HG03575 (cell line): ENCODE data around the gene FOXL2NB.

ENCODE experiments used
- ATAC-seq: cut with Tn5 transposase; IDR thresholded peaks from one replicate; pipeline ENCODE4 v1.9.1; 2021; ENCODE audit not compliant: unreplicated experiment, insufficient number of reproducible peaks, low FRiP score; ENCODE audit errors: extremely low read depth

Gene FOXL2NB

DNA sequence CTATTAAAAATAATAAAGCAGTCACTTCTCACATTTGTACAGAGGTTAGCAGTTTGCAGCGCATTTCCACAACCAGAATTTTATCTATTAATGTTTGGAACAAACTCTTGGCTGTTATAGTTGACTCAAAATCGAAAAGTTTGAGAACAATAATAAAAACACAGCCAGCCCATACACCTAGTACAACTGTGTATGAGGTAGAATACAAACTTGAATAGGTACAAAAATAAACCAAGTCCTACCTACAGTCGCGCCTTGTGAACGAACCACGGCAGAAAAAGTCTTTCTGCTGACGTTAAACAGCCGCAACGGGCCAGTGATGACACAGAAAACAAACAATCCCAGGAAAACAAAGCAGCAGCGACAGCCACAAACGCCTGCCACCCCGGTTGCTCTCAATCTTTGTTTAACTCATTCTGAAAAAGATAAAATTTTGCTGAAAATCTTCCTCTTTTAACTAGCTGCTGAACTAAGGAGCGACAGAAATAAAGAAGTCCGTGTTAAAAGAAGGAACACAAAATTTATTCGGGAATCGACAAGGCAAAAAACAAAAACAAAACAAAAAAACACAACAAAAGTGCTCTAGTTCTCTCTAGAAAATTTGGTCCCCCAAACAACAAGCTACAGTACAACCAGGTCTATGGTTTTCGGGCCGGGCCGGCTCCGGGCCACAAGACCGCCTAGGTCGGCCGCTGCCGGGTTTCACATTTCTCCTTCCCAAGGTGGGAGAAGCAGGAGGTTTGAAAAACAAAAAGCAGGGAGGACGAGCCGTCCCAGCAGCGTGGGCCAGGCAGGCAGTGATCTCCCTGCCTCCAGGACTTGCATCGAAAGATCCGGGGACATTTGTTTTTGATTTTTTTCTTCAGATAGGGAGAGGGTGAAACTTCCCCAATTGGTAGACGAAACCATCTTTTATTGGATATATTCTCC is 3.0 kb upstream of the FOXL2NB start:
- ATAC-seq: no peak

DNA sequence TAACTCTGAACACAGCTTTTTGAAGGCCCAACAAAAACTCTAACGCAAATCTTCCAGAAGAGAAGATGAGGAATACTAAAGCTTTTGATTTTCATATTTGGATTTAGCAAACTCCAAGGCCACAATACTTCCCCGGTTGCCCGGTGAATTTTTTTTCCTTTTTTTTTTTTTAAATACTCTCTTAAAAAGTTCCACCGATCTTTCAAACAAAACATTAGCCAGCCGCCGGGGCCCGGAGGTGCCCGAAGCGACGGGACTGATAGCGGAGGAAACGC is 2.4 kb upstream of the FOXL2NB start:
- ATAC-seq: no peak

DNA sequence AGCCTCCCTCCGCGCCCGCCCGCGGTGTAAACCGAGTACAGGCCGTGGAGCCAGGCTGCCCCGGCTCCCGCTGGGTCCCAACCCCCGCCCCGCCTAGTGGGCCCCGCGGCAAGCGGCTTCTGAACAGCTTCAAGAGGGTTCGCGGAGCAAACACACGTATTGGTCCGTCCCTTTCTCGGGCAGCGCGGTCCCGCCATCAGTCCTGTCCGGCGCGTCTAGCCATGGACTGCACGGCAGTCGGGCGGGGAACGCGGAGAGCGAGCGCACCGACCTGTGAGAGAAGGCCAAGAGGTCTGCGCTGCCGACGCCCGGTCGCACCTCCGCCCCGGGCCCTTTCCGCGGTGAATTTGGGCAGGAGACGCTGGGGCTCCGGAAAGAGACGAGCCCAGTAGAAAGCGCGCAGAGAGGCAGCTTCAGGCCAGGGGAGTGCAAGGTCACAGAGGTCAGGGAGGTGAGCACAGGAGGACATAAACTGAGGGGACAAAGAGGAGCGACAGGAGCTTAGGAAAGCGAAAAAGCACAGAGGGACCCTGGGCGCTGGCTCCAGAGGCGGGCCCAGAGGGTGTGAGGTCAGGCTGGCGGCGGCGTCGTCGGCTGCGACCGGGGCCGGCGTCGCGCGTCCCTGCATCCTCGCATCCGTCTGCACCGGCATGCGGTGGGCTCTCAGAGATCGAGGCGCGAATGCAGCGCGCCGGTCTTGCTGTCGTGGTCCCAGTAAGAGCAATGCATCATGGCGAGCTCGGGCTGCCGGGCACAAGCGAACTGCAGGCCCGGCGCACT is 1.9 kb upstream of the FOXL2NB start:
- no peak for ATAC-seq

DNA sequence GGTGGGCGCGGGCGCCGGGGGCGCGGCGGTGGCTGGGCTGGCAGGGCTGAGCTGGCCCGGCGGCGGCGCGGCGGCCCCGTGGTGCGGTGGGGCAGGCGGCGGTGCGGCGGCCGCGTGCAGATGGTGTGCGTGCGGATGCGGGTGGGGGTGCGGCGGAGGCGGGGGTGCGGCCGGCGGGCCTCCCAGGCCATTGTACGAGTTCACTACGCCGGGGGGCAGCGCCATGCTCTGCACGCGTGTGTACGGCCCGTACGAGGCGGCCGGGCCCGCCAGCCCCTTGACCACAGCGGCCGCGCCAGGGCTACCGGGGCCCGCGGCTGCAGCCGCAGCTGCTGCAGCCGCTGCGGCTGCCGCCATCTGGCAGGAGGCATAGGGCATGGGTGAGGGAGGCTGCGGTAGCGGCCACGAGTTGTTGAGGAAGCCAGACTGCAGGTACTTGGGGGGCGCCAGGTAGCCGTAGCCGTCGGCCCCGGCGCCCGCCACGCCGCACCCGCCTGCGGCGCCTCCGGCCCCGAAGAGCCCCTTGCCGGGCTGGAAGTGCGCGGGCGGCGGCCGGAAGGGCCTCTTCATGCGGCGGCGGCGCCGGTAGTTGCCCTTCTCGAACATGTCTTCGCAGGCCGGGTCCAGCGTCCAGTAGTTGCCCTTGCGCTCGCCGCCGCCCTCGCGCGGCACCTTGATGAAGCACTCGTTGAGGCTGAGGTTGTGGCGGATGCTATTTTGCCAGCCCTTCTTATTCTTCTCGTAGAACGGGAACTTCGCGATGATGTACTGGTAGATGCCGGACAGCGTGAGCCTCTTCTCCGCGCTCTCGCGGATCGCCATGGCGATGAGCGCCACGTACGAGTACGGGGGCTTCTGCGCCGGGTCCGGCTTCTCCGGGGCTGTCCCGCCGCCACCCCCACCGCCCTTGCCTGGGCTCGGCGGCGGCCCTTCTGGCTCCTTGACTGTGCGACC is 1.0 kb upstream of the FOXL2NB start:
- no peak for ATAC-seq

DNA sequence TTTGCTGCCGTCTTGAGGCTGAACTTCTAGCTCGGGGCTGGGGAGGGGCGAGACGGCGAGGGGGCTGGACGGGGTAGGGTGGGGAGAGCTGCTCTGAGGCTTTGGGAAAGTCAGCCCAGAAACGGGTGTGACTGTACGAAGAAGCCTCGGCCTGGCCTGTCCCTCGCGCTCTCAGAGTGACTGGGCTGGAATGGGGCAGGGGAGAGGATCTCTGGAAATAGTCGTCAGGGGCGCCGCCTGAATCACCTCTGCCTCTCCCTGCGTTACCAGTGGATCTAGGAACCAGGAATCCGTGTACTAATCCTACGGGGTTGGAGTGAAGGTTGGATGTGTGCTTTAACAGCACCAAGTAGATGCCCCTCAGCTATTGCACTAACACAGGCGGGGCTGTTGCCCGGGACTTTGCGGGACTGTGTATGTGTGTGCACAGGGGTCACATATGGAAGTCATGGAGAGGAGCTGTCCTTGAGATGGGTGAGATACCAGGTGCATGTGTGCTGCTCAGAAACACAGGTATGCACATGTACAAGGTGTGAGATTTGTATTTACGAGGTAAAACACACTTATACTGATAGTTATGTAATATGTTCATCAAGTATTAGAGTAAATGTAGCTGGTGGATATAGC is 591 bp downstream of the FOXL2NB start:
- ATAC-seq: no peak

DNA sequence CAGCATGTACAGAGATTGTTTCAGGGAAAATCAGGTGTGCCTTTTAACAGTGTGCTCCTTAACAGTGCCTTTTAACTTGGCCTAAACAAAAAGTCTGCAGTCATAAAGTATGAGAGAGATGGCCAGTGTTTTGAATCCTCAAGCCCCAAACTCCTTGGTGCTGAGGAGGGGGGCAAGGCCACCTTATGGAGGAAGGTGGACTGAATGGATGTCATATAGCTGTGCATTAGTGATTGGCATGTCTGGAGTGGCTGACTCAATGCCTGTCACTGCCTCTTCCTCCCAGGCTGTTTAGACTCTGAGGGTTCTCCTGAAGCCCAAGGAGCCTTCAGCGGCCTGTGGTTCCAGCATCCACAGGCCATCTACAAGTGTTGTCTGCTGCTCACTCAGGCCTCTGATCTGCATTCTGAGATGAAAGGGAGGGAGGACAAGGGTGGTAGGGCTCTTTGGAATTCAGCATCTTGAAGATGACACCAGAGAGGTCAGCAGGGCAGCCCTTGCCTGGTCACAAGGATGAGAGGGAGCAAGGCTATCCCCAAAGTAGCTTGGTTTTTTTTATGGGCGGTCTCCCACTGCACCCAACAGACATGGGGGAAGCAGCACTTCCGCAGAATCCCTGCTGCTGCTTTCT is 1.5 kb downstream of the FOXL2NB start:
- ATAC-seq: no peak

DNA sequence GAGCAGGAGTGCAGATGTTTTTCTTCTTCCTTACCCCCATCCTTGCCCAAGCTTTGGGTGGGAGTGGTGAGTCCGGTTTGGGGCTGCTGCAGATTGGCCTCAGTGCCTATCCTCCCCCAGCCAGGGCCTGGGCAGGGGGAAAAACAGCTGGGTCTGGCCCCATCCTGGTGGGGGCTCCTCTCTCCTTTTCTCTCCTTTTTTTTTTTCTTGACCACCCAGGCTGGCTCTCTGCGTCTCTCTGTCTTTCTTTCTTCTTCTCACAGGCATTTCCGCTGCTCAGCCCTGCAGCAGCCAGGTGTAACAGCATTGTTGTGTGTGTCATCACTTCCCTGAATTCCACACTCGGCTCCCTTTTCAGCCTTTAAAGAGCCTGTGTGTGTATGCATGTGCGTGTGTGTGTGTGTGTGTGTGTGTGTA is 2.0 kb downstream of the FOXL2NB start:
- ATAC-seq: no peak

DNA sequence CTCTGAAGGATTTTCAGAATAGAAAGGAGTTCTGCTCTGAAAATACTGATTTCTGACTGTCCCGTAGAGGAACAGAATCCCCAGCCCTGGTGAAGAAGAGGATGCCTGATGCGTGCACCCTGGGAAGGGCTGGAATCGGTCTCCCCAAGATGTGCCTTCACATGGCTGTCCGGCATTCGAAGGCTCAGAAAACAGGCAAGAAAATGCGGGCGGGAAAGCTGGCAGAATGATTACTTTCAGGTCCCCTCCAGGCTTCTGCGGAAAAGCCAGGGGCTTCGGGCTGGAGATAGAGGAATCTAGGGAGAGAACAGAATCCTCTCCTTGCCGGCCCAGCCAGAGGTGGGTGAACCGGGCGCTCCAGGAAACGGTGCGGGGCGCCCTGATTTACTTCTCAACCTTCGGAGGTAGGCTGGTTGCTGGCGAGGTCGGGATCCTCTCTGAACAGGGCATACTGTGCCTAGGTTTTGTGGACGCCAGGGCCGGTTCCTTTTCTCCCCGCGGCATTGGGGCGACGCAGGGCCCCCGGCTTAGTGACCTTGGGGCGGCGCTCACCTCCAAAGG is 2.5 kb downstream of the FOXL2NB start:
- ATAC-seq: no peak

DNA sequence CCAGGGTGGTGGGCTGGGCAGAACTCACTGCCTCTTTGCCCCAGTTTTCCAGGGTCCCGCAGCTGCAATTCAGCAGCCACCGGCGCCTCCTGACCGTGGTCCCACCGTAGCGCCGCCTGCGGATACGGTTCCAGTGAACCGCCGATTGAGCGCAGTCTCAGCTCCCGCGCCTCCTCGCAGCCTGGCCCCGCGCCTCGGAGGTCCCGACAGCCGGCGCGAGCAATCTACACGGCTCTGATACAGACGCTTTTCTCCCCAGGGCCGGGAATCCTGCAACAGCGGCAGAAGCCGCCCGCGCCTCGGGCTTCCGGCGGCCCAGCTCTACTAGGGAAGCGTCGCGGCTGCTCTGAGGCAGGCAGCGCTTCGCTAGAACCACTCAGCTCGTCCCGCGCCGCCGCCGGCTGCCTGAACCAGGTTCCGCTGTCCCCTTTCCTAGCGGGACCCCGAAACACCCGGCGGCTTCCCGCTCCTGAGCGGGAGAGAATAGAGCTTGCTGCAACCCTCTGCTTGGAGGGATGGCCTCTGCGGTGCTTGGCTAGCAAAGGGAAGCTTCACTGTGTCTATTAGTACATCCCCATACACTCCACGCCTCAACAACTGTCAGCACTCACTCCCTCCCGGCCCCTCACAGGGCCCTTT is 3.1 kb downstream of the FOXL2NB start:
- no peak for ATAC-seq

DNA sequence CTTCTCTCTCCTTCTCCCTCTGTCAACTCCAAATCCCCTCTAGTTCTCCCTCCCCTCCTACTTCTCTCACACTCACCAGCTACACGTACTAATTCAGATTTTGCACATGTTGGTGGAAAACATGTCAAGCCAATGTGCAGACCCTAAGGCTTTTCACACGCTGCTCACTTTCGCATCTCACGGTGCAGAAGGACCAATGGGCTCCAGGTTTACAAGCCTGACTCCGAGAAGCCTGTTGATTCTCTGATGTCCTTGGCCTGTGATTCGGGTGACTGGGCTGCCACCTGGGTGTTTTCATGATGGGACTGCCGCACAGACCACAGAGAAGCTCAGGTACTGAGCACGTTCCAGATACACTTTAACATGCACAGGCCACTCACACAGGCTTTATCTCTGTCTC is 3.7 kb downstream of the FOXL2NB start:
- ATAC-seq: no peak

DNA sequence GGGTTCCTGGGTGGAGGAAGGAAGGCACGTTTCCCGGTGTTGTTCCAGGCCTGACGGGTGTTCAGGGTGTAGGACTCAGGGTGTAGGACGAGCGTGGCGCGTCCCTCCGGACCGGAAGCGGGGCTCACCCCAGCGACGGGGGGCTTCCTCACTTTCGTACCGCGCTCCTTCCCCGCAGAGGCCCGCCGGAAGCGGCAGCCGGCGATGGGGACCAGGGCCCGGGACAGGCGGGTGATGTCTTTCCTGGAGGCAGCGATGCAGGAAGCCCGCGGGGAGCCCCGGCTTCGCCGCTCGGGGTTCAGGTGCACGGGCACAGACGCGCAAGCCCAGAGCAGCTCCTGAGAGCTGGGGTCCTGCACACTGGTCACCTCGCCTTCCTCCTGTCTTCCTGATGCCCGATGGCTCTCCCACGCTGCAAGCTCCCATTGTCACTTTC is 13.4 kb downstream of the FOXL2NB start:
- ATAC-seq: no peak

DNA sequence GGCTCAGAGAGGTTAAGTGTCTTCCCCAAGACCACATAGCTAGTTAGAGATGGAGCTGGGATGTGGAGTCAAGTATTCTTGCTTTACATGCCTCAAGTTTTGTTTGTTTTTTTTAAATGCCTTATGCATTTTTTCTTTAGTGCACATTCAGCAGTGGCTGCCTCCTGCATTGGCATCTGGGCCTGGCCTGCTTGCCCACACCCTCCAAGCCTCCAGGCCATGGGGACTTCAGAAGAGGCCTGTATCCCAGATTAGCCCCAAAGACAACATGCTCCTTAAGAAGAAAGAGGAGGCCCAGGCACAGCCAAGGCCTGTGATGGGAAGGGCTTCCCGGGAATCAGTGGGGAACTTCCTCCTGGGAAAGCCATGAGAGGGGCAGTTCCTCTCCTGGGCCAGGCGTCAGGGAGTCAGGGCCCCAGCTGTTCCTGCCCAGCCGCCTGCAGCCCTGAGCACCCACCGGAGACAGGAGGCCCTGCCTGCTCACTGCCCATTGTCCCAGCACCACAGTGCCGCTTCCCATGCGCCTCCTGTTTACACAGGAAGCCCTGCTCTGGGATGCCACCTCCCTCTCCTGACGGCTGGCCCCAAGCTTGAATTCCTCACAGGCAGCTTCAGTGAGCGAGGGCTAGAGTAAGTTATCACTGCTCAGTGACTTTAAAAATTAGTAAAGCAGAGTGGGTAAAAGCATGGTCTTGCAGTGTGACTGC is 16.0 kb downstream of the FOXL2NB start:
- no peak for ATAC-seq

DNA sequence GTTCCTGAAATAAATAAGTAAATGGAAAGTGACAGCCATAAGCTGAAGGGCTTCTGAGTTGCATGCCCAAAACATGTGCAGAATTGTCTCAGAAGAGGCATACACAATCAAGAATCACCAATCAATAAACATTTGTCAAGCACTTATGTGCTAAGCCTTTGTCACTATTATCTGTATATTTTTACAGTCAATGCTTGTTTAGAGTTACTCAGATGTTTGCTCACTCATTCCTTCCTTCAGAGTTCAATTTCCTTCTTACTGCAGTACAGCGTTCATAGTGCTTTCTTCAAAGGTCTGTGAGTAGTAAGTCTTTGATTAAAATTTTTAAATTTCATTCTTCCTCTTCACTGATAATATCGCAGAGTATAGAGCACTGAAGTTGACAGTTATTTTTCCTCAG is 17.2 kb downstream of the FOXL2NB start:
- no peak for ATAC-seq

DNA sequence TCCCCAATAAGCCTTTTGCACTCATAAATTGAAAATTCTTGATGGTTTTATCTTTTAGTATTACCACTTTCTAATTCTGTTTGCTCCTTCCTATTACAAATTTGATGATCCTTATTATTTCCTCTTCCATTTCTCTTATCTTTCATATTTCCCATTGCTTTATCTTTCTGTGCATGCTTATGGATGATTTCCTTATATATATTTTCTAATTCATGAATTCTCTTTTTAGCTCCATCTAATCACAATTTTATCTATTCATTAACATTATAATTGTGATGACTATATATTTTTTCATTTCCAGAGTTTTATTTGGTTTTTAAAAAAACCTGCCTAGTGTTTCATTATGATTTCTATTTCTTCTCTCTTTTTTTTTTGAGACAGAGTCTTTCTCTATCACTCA is 17.9 kb downstream of the FOXL2NB start:
- ATAC-seq: no peak

DNA sequence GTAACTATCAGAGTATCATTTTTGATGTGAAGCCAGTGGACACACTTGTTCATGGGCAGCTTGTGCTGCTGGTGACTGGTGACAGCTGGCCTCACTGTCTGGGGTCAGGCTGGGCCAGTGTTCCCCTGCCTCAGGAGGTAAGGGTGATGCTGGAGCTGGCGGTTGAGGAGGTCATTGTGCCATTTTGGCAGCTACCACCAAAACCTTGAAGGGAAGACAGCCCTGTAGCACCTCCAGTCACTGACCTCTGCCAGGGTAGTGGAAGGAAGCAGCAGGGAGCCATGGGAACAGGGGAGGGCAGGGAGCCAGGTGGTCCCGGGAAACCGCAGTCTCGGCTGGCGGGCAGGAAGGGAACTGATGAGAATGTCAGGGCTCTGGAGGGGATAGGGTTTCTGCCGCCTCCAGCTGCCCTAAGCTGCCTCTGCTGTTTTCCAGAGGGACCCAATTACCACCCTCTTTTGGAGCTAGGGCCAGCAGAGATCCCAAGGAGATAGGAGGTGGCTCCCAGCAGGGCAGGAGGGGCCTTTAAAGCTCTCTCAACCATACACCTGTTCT is 24.8 kb downstream of the FOXL2NB start:
- ATAC-seq: no peak

DNA sequence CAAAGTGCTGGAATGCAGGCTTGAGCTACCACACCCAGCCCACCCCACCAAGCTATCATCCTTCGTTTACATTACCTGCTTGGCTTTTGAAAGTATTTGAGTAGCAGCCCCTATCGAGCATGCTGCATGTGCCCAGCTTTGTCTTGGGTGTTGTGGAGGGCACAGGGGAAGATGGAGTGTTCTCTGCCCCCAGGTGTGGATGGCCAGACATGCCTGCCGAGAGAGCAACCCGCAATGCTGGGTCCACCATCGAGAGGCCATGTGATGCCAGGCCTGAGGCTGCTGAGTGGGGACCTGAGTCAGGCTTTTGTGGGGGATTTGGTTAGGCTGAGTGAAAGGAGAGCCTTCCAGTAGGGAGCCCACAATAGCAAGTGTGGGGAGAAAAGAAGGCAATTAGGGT is 25.9 kb downstream of the FOXL2NB start:
- ATAC-seq: no peak

DNA sequence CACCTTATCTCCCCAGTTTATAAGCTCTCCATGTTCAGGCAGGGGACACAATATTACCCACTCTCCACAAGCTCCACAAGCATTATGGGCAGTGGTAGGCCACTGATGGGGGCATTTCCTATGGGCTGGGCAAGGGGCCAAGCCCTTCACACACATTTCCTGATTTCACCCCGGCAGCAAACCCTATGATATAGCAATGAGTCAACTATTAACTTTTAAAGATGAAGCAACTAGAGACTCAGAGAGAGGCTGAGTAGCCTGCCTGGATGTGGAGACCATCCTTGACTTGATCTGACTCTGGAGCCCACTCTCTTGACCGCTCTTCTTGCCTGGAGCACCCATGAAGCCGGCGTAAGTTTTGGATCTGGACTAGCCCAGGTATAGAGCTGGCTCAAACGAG is 27.4 kb downstream of the FOXL2NB start:
- no peak for ATAC-seq
